NCI-H524 (cell line): ENCODE data around the gene PREX1.

ENCODE experiments used
- DNase-seq, 2 experiments: peaks; one replicate each; lab custom pipeline; 2025; lab: John Stamatoyannopoulos, UW

PREX1 gene

GRCh38 chr20:48702455-48702913 lies 125.3 kb downstream of the PREX1 start:
- DNase-seq = no peak

GRCh38 chr20:48701702-48702101 lies 126.1 kb downstream of the PREX1 start:
- DNase-seq = no peak

GRCh38 chr20:48698507-48699267 lies 129.1 kb downstream of the PREX1 start:
- DNase-seq = peak in 1 of 2 experiments; percentile 28

- peak; percentile 63 to 79 for DNase-seq
These were observed 129.8 kb downstream of the PREX1 start for GRCh38 chr20:48697845-48698491.

- no peak for DNase-seq
These were observed 131.1 kb downstream of the PREX1 start for GRCh38 chr20:48696671-48697070.

GRCh38 chr20:48695738-48696137 lies 132.1 kb downstream of the PREX1 start:
- DNase-seq = no peak

- DNase-seq = no peak
These were observed 132.5 kb downstream of the PREX1 start for GRCh38 chr20:48695255-48695654.

- DNase-seq = no peak
These were observed 133.4 kb downstream of the PREX1 start for GRCh38 chr20:48694381-48694865.

- DNase-seq = no peak
These were observed 136.3 kb downstream of the PREX1 start for GRCh38 chr20:48691523-48691922.

- no peak for DNase-seq
These were observed 136.9 kb downstream of the PREX1 start for GRCh38 chr20:48690888-48691287.

- DNase-seq = no peak
These were observed 137.8 kb downstream of the PREX1 start for GRCh38 chr20:48689874-48690571.

- no peak for DNase-seq
These were observed 138.4 kb downstream of the PREX1 start for GRCh38 chr20:48689388-48689787.

- DNase-seq = no peak
These were observed 139.2 kb downstream of the PREX1 start for GRCh38 chr20:48688579-48688978.

GRCh38 chr20:48687117-48687800 lies 140.5 kb downstream of the PREX1 start:
- DNase-seq = no peak

GRCh38 chr20:48686238-48687116 lies 141.3 kb downstream of the PREX1 start:
- peak; percentile 87 to 89 for DNase-seq

GRCh38 chr20:48685300-48685699 lies 142.5 kb downstream of the PREX1 start:
- DNase-seq = no peak

- no peak for DNase-seq
These were observed 143.2 kb downstream of the PREX1 start for GRCh38 chr20:48684501-48685041.

- DNase-seq = no peak
These were observed 144.2 kb downstream of the PREX1 start for GRCh38 chr20:48683467-48684175.

GRCh38 chr20:48682529-48683363 lies 145.1 kb downstream of the PREX1 start:
- DNase-seq = peak; percentile 98 to 99
